Germinal center (tissue), 1 donor: Measurements from ENCODE around the gene C15orf62.

ENCODE experiments used
- DNase-seq: peaks from one replicate; pipeline ENCODE4 v3.0.0; 2012; ENCODE audit warnings: mixed read lengths, low spot score

Gene C15orf62

GRCh38 chr15:40819048-40819447 lies 49.3 kb downstream of the C15orf62 start:
- no peak for DNase-seq

GRCh38 chr15:40821195-40821594 lies 51.4 kb downstream of the C15orf62 start:
- no peak for DNase-seq
